ENCODE data around the gene RNF224.

DNA sequence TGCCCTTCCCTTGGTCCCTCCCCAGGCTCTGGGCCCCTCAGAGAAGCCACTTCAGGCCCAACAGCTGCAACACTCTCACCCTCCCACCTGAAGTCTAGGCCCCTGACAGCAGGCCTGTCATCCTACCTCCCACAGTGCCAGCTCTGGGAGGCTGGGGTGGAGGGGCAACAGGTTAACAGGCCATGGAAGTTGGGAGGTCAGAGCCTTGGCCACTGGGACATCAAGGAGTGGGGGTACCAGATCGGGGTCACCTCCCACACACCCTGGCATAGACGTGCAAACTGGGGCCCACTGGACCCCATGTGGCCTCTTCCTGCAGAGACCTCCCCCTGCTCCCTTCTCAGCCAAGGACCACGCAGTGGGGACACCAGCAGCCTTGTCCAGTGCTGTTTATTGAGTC is 36.1 kb upstream of the RNF224 start:
- no peak for TF ChIP-seq POLR2A (IDR thresholded peaks at IDR 0.05; ENCODE audit: extremely low read depth, insufficient read length)
- TF ChIP-seq, protein P1, sequence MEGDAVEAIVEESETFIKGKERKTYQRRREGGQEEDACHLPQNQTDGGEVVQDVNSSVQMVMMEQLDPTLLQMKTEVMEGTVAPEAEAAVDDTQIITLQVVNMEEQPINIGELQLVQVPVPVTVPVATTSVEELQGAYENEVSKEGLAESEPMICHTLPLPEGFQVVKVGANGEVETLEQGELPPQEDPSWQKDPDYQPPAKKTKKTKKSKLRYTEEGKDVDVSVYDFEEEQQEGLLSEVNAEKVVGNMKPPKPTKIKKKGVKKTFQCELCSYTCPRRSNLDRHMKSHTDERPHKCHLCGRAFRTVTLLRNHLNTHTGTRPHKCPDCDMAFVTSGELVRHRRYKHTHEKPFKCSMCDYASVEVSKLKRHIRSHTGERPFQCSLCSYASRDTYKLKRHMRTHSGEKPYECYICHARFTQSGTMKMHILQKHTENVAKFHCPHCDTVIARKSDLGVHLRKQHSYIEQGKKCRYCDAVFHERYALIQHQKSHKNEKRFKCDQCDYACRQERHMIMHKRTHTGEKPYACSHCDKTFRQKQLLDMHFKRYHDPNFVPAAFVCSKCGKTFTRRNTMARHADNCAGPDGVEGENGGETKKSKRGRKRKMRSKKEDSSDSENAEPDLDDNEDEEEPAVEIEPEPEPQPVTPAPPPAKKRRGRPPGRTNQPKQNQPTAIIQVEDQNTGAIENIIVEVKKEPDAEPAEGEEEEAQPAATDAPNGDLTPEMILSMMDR (IDR thresholded peaks at IDR 0.05; ENCODE audit: low read depth, low read length), result no peak

All from NB4 (cell line).